Chondrocyte (in vitro differentiated cells): ENCODE results near the gene CD46. TPM values are rescaled to one million over a fixed set of nuclear protein-coding genes. Genes with fewer than 3 reads are reported as not detected.
"Not testable (repeated sequence)": the region's sequence is repeated elsewhere in the genome, so short reads cannot be mapped to it uniquely, and the experiment has no call there.

Experiments
- DNase-seq: peaks from one replicate; pipeline ENCODE4 v3.0.0; 2021; ENCODE audit warnings: mixed read lengths, low spot score
- H3K27ac Mint-ChIP-seq: one replicate; pipeline ENCODE4 v1.8.0; 2021; ENCODE audit warnings: mild to moderate bottlenecking, moderate library complexity, mixed read lengths; ENCODE audit not compliant: unreplicated experiment
- H3K27me3 Mint-ChIP-seq: 2 replicates; pipeline ENCODE4 v1.8.0; 2021; ENCODE audit warnings: low read depth, mixed read lengths
- H3K36me3 Mint-ChIP-seq: 2 replicates; pipeline ENCODE4 v1.8.0; 2021; ENCODE audit warnings: low read depth, mixed read lengths
- H3K4me1 Mint-ChIP-seq: 2 replicates; pipeline ENCODE4 v1.8.0; 2021; ENCODE audit warnings: low read depth, mild to moderate bottlenecking, mixed read lengths
- H3K4me3 Mint-ChIP-seq: one replicate; pipeline ENCODE4 v1.8.0; 2021; ENCODE audit warnings: mild to moderate bottlenecking, moderate library complexity, mixed read lengths; ENCODE audit not compliant: unreplicated experiment
- H3K9me3 Mint-ChIP-seq: 2 replicates; pipeline ENCODE4 v1.8.0; 2021; ENCODE audit warnings: low read depth, mixed read lengths
- total RNA-seq: library from RNA; stranded (reverse); gene quantifications from 3 replicates; pipeline ENCODE4 v1.2.1, GENCODE V29; 2021
- TF ChIP-seq, protein P1 (sequence below): fragments of 200-600 bp; sonication (generic); IDR thresholded peaks from 2 replicates; pipeline ENCODE4 v1.5.0; 2021; ENCODE audit warnings: antibody characterized with exemption, mild to moderate bottlenecking, moderate library complexity

Gene CD46
- total RNA-seq, 1 donor from 2014 or later, result 96.4 TPM

- H3K27me3 Mint-ChIP-seq, result peaks cover 1% of the 10 kb centered on the region
- no peaks in the 10 kb centered on the region for H3K36me3 Mint-ChIP-seq
- no peak overlapping the region for H3K27ac Mint-ChIP-seq
- no peaks in the 10 kb centered on the region for H3K4me1 Mint-ChIP-seq
- no peaks in the 10 kb centered on the region for H3K9me3 Mint-ChIP-seq
- DNase-seq, result no peak
- H3K4me3 Mint-ChIP-seq, result no peak overlapping the region
- TF ChIP-seq, protein P1, sequence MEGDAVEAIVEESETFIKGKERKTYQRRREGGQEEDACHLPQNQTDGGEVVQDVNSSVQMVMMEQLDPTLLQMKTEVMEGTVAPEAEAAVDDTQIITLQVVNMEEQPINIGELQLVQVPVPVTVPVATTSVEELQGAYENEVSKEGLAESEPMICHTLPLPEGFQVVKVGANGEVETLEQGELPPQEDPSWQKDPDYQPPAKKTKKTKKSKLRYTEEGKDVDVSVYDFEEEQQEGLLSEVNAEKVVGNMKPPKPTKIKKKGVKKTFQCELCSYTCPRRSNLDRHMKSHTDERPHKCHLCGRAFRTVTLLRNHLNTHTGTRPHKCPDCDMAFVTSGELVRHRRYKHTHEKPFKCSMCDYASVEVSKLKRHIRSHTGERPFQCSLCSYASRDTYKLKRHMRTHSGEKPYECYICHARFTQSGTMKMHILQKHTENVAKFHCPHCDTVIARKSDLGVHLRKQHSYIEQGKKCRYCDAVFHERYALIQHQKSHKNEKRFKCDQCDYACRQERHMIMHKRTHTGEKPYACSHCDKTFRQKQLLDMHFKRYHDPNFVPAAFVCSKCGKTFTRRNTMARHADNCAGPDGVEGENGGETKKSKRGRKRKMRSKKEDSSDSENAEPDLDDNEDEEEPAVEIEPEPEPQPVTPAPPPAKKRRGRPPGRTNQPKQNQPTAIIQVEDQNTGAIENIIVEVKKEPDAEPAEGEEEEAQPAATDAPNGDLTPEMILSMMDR, result no peak
Measured at GRCh38 chr1:207713529-207713928, 38.3 kb upstream of the CD46 start.

DNA sequence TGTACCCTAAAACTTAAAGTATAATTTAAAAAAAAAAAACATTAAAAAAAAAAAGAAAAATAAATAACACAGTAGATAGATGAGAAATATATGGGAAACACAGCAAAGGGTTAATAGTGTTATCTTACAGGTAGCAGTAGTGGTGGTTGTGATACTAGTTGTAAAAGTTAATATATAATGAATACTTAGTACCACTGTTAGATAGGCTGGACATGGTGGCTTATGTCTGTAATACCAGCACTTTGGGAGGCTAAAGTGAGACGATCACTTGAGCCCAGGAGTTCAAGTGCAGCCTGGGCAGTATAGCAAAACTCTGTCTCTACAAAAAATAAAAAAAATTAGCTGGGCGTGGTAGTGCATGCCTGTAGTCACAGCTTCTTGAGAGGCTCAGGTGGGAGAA is 32.6 kb upstream of the CD46 start:
- TF ChIP-seq, protein P1, result no peak
- H3K27me3 Mint-ChIP-seq, result peaks cover 4% of the 10 kb centered on the region

GRCh38 chr1:207728200-207728858 is 23.5 kb upstream of the CD46 start:
- not testable (repeated sequence) for H3K36me3 Mint-ChIP-seq, H3K9me3 Mint-ChIP-seq, H3K27me3 Mint-ChIP-seq, DNase-seq, H3K27ac Mint-ChIP-seq, H3K4me1 Mint-ChIP-seq, H3K4me3 Mint-ChIP-seq

More for the DNA sequence above, 32.6 kb upstream of the CD46 start:
- H3K36me3 Mint-ChIP-seq, result no peaks in the 10 kb centered on the region
- H3K4me3 Mint-ChIP-seq, result no peak overlapping the region
- H3K4me1 Mint-ChIP-seq, result no peaks in the 10 kb centered on the region
- DNase-seq, result no peak
- H3K9me3 Mint-ChIP-seq, result no peaks in the 10 kb centered on the region
- no peak overlapping the region for H3K27ac Mint-ChIP-seq

GRCh38 chr1:207737503-207738157 is 14.2 kb upstream of the CD46 start:
- H3K27me3 Mint-ChIP-seq, DNase-seq, H3K4me1 Mint-ChIP-seq, H3K36me3 Mint-ChIP-seq, H3K4me3 Mint-ChIP-seq, H3K27ac Mint-ChIP-seq, H3K9me3 Mint-ChIP-seq: not testable (repeated sequence)

GRCh38 chr1:207738158-207738659 is 13.6 kb upstream of the CD46 start:
- not testable (repeated sequence) for H3K9me3 Mint-ChIP-seq, DNase-seq, H3K4me1 Mint-ChIP-seq, H3K27ac Mint-ChIP-seq, H3K4me3 Mint-ChIP-seq, H3K36me3 Mint-ChIP-seq, H3K27me3 Mint-ChIP-seq

DNA sequence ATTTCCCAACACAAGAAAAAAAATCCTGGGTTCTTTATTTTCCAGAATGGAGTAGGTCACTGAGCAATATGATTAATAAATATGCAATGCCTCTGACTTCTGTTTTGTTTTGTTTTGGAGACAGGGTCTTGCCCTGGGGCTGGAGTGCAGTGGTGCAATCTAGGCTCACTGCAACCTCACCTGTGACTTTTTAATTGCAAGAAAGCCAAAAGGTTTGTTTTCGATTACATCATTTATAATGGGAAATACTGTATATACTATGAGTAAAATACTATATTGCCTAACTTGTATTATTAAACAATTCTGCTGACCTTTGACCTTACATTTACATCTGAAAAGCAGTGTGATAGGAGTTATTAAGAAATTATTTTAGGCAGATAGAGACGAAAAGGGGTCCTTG is 11.6 kb upstream of the CD46 start:
- TF ChIP-seq, protein P1, result no peak
- no peaks in the 10 kb centered on the region for H3K36me3 Mint-ChIP-seq
- H3K27ac Mint-ChIP-seq, result no peak overlapping the region
- DNase-seq, result no peak
- no peaks in the 10 kb centered on the region for H3K9me3 Mint-ChIP-seq
- peaks cover 3% of the 10 kb centered on the region for H3K4me1 Mint-ChIP-seq
- H3K27me3 Mint-ChIP-seq, result no peaks in the 10 kb centered on the region
- H3K4me3 Mint-ChIP-seq, result no peak overlapping the region
